Endothelial cell of umbilical vein (primary cell): ENCODE measurements around the gene KIAA1614. TPM values are rescaled to one million over a fixed set of nuclear protein-coding genes. Genes with fewer than 3 reads are reported as not detected.

Experiments used
- BruUV-seq: library from RNA; stranded (reverse); fragments of 400-500 nt; replicated peaks from 2 replicates; lab custom pipeline; 2021; lab: Mats Ljungman, UMichigan
- CTCF ChIA-PET: fragments of 300-600, 350-600 bp; sonication (Branson Sonifier 250); formaldehyde crosslinking; loops from one replicate; lab custom pipeline; 2021; ENCODE audit warnings: antibody characterized with exemption, inconsistent platforms; lab: Charles Lee
- POLR2A ChIA-PET: fragments of 300-600, 350-600 bp; sonication (Branson Sonifier 250); formaldehyde crosslinking; loops from one replicate; lab custom pipeline; 2021; ENCODE audit warnings: antibody characterized with exemption, inconsistent platforms; lab: Charles Lee
- DNase-seq: peaks from one replicate; pipeline ENCODE4 v3.0.0-alpha.2; 2011; ENCODE audit warnings: low read depth, low spot score
- FAIRE-seq: peaks from 2 replicates; lab custom pipeline; 2011; peaks lifted over from hg19 to GRCh38; lab: Jason Lieb, UNC
- H2AFZ ChIP-seq: 2 replicates; pipeline ENCODE4 v1.6.0; 2012; ENCODE audit warnings: low read depth, low read length, control low read depth, inconsistent platforms
- H3K27ac ChIP-seq: 2 replicates; pipeline ENCODE4 v1.5.1; 2011; ENCODE audit warnings: low read depth, mild to moderate bottlenecking, control low read depth, low read length, moderate library complexity; ENCODE audit not compliant: insufficient read depth
- H3K27me3 ChIP-seq, 2 experiments: 2 replicates each; pipeline versions ENCODE4 v1.6.0 to v1.6.1; 2011; ENCODE audit warnings: low read length in 2 of 2, mixed read lengths in 1 of 2; ENCODE audit not compliant: control insufficient read depth in 2 of 2, insufficient read depth in 2 of 2
- H3K36me3 ChIP-seq, 2 experiments: 2 replicates in 1 of 2; 3 replicates in 1 of 2; pipeline ENCODE4 v1.5.1; 2011; ENCODE audit warnings: low read length in 2 of 2, mild to moderate bottlenecking in 1 of 2, moderate library complexity in 1 of 2; ENCODE audit not compliant: control insufficient read depth in 2 of 2, insufficient read depth in 2 of 2; ENCODE audit errors: extremely low read depth in 1 of 2
- H3K4me1 ChIP-seq: 3 replicates; pipeline ENCODE4 v1.5.1; 2011; ENCODE audit warnings: mild to moderate bottlenecking, low read length; ENCODE audit not compliant: control insufficient read depth, insufficient read depth; ENCODE audit errors: extremely low read depth
- H3K4me2 ChIP-seq: 2 replicates; pipeline ENCODE4 v1.6.1; 2011; ENCODE audit warnings: low read length, control low read depth, mixed read lengths; ENCODE audit not compliant: insufficient read depth
- H3K4me3 ChIP-seq, 3 experiments: fragments of 200-600 bp in 1 of 3; sonication (generic), shearing (Covaris generic) in 1 of 3; replicated peaks in 1 of 3; 2 replicates each; pipeline ENCODE4 v1.5.1; 2011 to 2016; ENCODE audit warnings: control low read depth in 3 of 3, low read length in 3 of 3, mild to moderate bottlenecking in 2 of 3, inconsistent platforms in 1 of 3, low read depth in 1 of 3, moderate library complexity in 1 of 3; ENCODE audit not compliant: insufficient read depth in 1 of 3
- H3K79me2 ChIP-seq: 2 replicates; pipeline ENCODE4 v1.6.0; 2012; ENCODE audit warnings: low read length, inconsistent platforms; ENCODE audit not compliant: control insufficient read depth, insufficient read depth
- H3K9ac ChIP-seq: replicated peaks from 2 replicates; pipeline ENCODE3; 2011; ENCODE audit warnings: low read length, control low read depth; ENCODE audit not compliant: insufficient read depth; ENCODE audit errors: extremely low read depth
- H3K9me1 ChIP-seq: replicated peaks from 3 replicates; pipeline ENCODE4 v1.6.0; 2011; ENCODE audit warnings: mild to moderate bottlenecking, low read length; ENCODE audit not compliant: control insufficient read depth, insufficient read depth; ENCODE audit errors: extremely low read depth
- H3K9me3 ChIP-seq: replicated peaks from 2 replicates; pipeline ENCODE4 v1.5.1; 2012; ENCODE audit warnings: low read length, inconsistent platforms; ENCODE audit not compliant: control insufficient read depth, insufficient read depth
- H4K20me1 ChIP-seq: replicated peaks from 2 replicates; pipeline ENCODE3; 2011; ENCODE audit warnings: mild to moderate bottlenecking, low read length; ENCODE audit not compliant: control insufficient read depth, insufficient read depth; ENCODE audit errors: extremely low read depth
- EZH2 ChIP-seq: IDR thresholded peaks from 2 replicates; pipeline ENCODE4 v1.6.1; 2012; ENCODE audit warnings: borderline replicate concordance, low read depth, mild to moderate bottlenecking, moderate library complexity, low read length, inconsistent platforms; ENCODE audit not compliant: severe bottlenecking
- FOS ChIP-seq: IDR thresholded peaks from 2 replicates; pipeline ENCODE4 v1.6.1; 2011; ENCODE audit warnings: mild to moderate bottlenecking, low read length, moderate library complexity, borderline replicate concordance; ENCODE audit not compliant: insufficient read depth
- JUN ChIP-seq: IDR thresholded peaks from 2 replicates; pipeline ENCODE4 v1.6.1; 2011; ENCODE audit warnings: borderline replicate concordance, low read depth; ENCODE audit not compliant: insufficient read length, insufficient read depth
- POLR2A ChIP-seq: IDR thresholded peaks from 2 replicates; pipeline ENCODE4 v1.6.1; 2012; ENCODE audit warnings: low read depth, mild to moderate bottlenecking, control low read depth, low read length
- dilution Hi-C: fragments of 300-500 bp; cut with MboI; formaldehyde crosslinking; loops from one replicate; pipeline ENCODE4 v1.15.0; 2019; ENCODE audit warnings: low sequenced_read_pairs; ENCODE audit not compliant: extremely low pct_ligation_motif_present
- intact Hi-C: fragments of 100-400 bp; cut with micrococcal nuclease; formaldehyde crosslinking; loops from one replicate; pipeline ENCODE4 v1.10.0; 2022
- polyA plus RNA-seq, 4 experiments: library from polyadenylated mRNA; depleted of rRNA in 3 of 4; stranded (reverse) in 3 of 4; unstranded in 1 of 4; fragments of >200 nt; gene quantifications; 2 replicates each; pipeline versions ENCODE4 v1.2.1 to v1.2.3, GENCODE V29; 2011 to 2012; ENCODE audit warnings: missing spikeins in 1 of 4
- total RNA-seq: library from RNA; stranded (reverse); gene quantifications from 2 replicates; pipeline ENCODE4 v1.2.3, GENCODE V29; 2021
- TF ChIP-seq, protein P1 (sequence below): IDR thresholded peaks from 2 replicates; pipeline ENCODE4 v1.6.1; 2011; ENCODE audit not compliant: insufficient read depth, insufficient read length
- TF ChIP-seq, protein P2 (sequence below), 2 donors: IDR thresholded peaks; 1 replicate in 1 of 2; 2 replicates in 1 of 2; pipeline ENCODE4 v1.5.1; 2011; ENCODE audit warnings: low read length in 2 of 2, mild to moderate bottlenecking in 2 of 2, moderate library complexity in 2 of 2, control low read depth in 1 of 2, inconsistent platforms in 1 of 2, low read depth in 1 of 2; ENCODE audit not compliant: insufficient read depth in 1 of 2; ENCODE audit errors: extremely low read depth in 1 of 2

The KIAA1614 gene
- total and polyA plus RNA-seq, 2 donors (not counting 3 experiments of a cell fraction or from before 2014, with no cell fraction given), result 1.0 to 2.0 TPM

- dilution Hi-C loops (no loop called here), intact Hi-C loops (no loop called here)
- no peak overlapping the region for H2AFZ ChIP-seq
- BruUV-seq, result no TSS peak
- no peak overlapping the region for H3K27ac ChIP-seq
- no peaks in the 10 kb centered on the region for H3K4me1 ChIP-seq
- H3K36me3 ChIP-seq, result no peaks in the 10 kb centered on the region
- no peak overlapping the region for H3K9ac ChIP-seq
- POLR2A ChIA-PET, result no interaction called here
- H3K9me1 ChIP-seq, result no peaks in the 10 kb centered on the region
- H3K9me3 ChIP-seq, result no peaks in the 10 kb centered on the region
- DNase-seq (no peak), FAIRE-seq (no peak)
- CTCF ChIA-PET, result no interaction called here
- no peak overlapping the region for H3K4me2 ChIP-seq
- H4K20me1 ChIP-seq, result no peaks in the 10 kb centered on the region
- H3K27me3 ChIP-seq, result no peaks in the 10 kb centered on the region
- H3K4me3 ChIP-seq, result no peak overlapping the region
- no peaks in the 10 kb centered on the region for H3K79me2 ChIP-seq
- TF ChIP-seq FOS (no peak), JUN (no peak), EZH2 (no peak), POLR2A (no peak)
- TF ChIP-seq, protein P1, sequence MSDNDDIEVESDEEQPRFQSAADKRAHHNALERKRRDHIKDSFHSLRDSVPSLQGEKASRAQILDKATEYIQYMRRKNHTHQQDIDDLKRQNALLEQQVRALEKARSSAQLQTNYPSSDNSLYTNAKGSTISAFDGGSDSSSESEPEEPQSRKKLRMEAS, result no peak
- TF ChIP-seq, protein P2, sequence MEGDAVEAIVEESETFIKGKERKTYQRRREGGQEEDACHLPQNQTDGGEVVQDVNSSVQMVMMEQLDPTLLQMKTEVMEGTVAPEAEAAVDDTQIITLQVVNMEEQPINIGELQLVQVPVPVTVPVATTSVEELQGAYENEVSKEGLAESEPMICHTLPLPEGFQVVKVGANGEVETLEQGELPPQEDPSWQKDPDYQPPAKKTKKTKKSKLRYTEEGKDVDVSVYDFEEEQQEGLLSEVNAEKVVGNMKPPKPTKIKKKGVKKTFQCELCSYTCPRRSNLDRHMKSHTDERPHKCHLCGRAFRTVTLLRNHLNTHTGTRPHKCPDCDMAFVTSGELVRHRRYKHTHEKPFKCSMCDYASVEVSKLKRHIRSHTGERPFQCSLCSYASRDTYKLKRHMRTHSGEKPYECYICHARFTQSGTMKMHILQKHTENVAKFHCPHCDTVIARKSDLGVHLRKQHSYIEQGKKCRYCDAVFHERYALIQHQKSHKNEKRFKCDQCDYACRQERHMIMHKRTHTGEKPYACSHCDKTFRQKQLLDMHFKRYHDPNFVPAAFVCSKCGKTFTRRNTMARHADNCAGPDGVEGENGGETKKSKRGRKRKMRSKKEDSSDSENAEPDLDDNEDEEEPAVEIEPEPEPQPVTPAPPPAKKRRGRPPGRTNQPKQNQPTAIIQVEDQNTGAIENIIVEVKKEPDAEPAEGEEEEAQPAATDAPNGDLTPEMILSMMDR (IDR thresholded peaks at IDR 0.05; ENCODE audit: extremely low read depth in 1 of 2, insufficient read depth in 1 of 2, low read depth in 1 of 2, low read length in 2 of 2), result no peak
Observed at GRCh38 chr1:180928331-180929230, 15.9 kb downstream of the KIAA1614 start.
